WTC11 (cell line): ENCODE results near the gene SMIM5. TPM values are rescaled to one million over a fixed set of nuclear protein-coding genes. Genes with fewer than 3 reads are reported as not detected.

ENCODE experiments used
- ATAC-seq: fragments of 200-7000 bp; cut with Tn5 transposase; 2 replicates; pipeline ENCODE4 v1.10.0; 2021; ENCODE audit warnings: mild to moderate bottlenecking, moderate library complexity
- CTCF ChIA-PET: fragments of 300-600 bp; sonication (Branson Sonifier 250); formaldehyde crosslinking; loops from one replicate; lab custom pipeline; 2021; ENCODE audit warnings: antibody characterized with exemption; lab: Charles Lee
- POLR2A ChIA-PET: fragments of 350-600 bp; sonication (Branson Sonifier 250); formaldehyde crosslinking; loops from one replicate; lab custom pipeline; 2021; ENCODE audit warnings: antibody characterized with exemption; lab: Charles Lee
- DNase-seq: peaks from one replicate; pipeline ENCODE4 v3.0.0; 2021; ENCODE audit warnings: low spot score
- H3K27ac Mint-ChIP-seq: 2 replicates; pipeline ENCODE4 v1.8.0; 2021; ENCODE audit warnings: mixed read lengths
- H3K27me3 Mint-ChIP-seq: 2 replicates; pipeline ENCODE4 v1.8.0; 2021; ENCODE audit warnings: low read depth, mild to moderate bottlenecking, moderate library complexity, mixed read lengths
- H3K36me3 Mint-ChIP-seq: 2 replicates; pipeline ENCODE4 v1.8.0; 2021; ENCODE audit warnings: mixed read lengths
- H3K4me1 Mint-ChIP-seq: 2 replicates; pipeline ENCODE4 v1.8.0; 2022; ENCODE audit warnings: mixed read lengths
- H3K4me3 Mint-ChIP-seq: 2 replicates; pipeline ENCODE4 v1.8.0; 2021; ENCODE audit warnings: mild to moderate bottlenecking, moderate library complexity, mixed read lengths
- H3K9me3 Mint-ChIP-seq: 2 replicates; pipeline ENCODE4 v1.8.0; 2021; ENCODE audit warnings: mixed read lengths
- CBFB ChIP-seq: sonication (generic); formaldehyde crosslinking; IDR thresholded peaks from 2 replicates; pipeline ENCODE4 v1.8.1; 2022; ENCODE audit warnings: mild to moderate bottlenecking, low read depth, missing genetic modification reagents
- CREB1 ChIP-seq: sonication (generic); formaldehyde crosslinking; IDR thresholded peaks from 2 replicates; pipeline ENCODE4 v1.8.0; 2023; ENCODE audit warnings: mild to moderate bottlenecking, missing genetic modification reagents
- ETV6 ChIP-seq: sonication (generic); formaldehyde crosslinking; IDR thresholded peaks from 2 replicates; pipeline ENCODE4 v1.8.1; 2022; ENCODE audit warnings: mild to moderate bottlenecking, missing genetic modification reagents
- FOXJ3 ChIP-seq: sonication (generic); formaldehyde crosslinking; IDR thresholded peaks from 2 replicates; pipeline ENCODE4 v1.9.0; 2021; ENCODE audit warnings: missing genetic modification reagents, mild to moderate bottlenecking, borderline replicate concordance
- GTF2I ChIP-seq: fragments of 250-450 bp; sonication (Bioruptor Pico); conservative IDR thresholded peaks from 2 replicates; pipeline ENCODE4 v1.4.0; 2021; ENCODE audit warnings: mild to moderate bottlenecking
- IRF2 ChIP-seq: sonication (generic); formaldehyde crosslinking; IDR thresholded peaks from 2 replicates; pipeline ENCODE4 v1.8.0; 2022; ENCODE audit warnings: low read depth, missing genetic modification reagents, borderline replicate concordance
- JUN ChIP-seq: sonication (generic); formaldehyde crosslinking; IDR thresholded peaks from 2 replicates; pipeline ENCODE4 v1.8.0; 2023; ENCODE audit warnings: mild to moderate bottlenecking, missing genetic modification reagents
- NFATC4 ChIP-seq: fragments of 250-450 bp; sonication (Bioruptor Pico); IDR thresholded peaks from 2 replicates; pipeline ENCODE4 v1.9.0; 2021; ENCODE audit warnings: mild to moderate bottlenecking
- NFYB ChIP-seq: sonication (generic); formaldehyde crosslinking; conservative IDR thresholded peaks from 2 replicates; pipeline ENCODE4 v1.8.0; 2022; ENCODE audit warnings: low read depth, missing genetic modification reagents
- PRRX2 ChIP-seq: fragments of 250-450 bp; sonication (Bioruptor Pico); IDR thresholded peaks from 2 replicates; pipeline ENCODE4 v1.8.0; 2021; ENCODE audit warnings: mild to moderate bottlenecking
- SOX15 ChIP-seq: fragments of 250-450 bp; sonication (Bioruptor Pico); IDR thresholded peaks from 2 replicates; pipeline ENCODE4 v1.9.0; 2021; ENCODE audit warnings: mild to moderate bottlenecking
- SP1 ChIP-seq: sonication (generic); formaldehyde crosslinking; conservative IDR thresholded peaks from 2 replicates; pipeline ENCODE4 v1.8.1; 2022; ENCODE audit warnings: missing genetic modification reagents
- TCF7 ChIP-seq: sonication (generic); formaldehyde crosslinking; IDR thresholded peaks from 2 replicates; pipeline ENCODE4 v1.8.0; 2022; ENCODE audit warnings: mild to moderate bottlenecking, low read depth, missing genetic modification reagents, moderate library complexity
- ZNF416 ChIP-seq: fragments of 250-450 bp; sonication (Bioruptor Pico); IDR thresholded peaks from 2 replicates; pipeline ENCODE4 v1.9.0; 2021; ENCODE audit warnings: mild to moderate bottlenecking, inconsistent platforms
- total RNA-seq: library from RNA; stranded (reverse); gene quantifications from 3 replicates; pipeline ENCODE4 v1.2.3, GENCODE V29; 2021
- TF ChIP-seq, protein P1 (sequence below): sonication (generic); formaldehyde crosslinking; IDR thresholded peaks from 2 replicates; pipeline ENCODE4 v1.8.0; 2022; ENCODE audit warnings: mild to moderate bottlenecking, missing genetic modification reagents
- TF ChIP-seq, protein P2 (sequence below): sonication (generic); formaldehyde crosslinking; IDR thresholded peaks from 2 replicates; pipeline ENCODE4 v1.8.0; 2023; ENCODE audit warnings: missing genetic modification reagents, mild to moderate bottlenecking, borderline replicate concordance
- TF ChIP-seq, protein P3 (sequence below): sonication (generic); formaldehyde crosslinking; conservative IDR thresholded peaks from 2 replicates; pipeline ENCODE4 v1.8.1; 2022; ENCODE audit warnings: mild to moderate bottlenecking, missing genetic modification reagents
- TF ChIP-seq, protein P4 (sequence below): sonication (generic); formaldehyde crosslinking; IDR thresholded peaks from 2 replicates; pipeline ENCODE4 v1.8.1; 2023; ENCODE audit warnings: mild to moderate bottlenecking, moderate library complexity, missing genetic modification reagents
- TF ChIP-seq, protein P5 (sequence below): sonication (generic); formaldehyde crosslinking; IDR thresholded peaks from 2 replicates; pipeline ENCODE4 v1.8.1; 2023; ENCODE audit warnings: mild to moderate bottlenecking, missing genetic modification reagents, moderate library complexity
- TF ChIP-seq, protein P6 (sequence below): sonication (generic); formaldehyde crosslinking; IDR thresholded peaks from 2 replicates; pipeline ENCODE4 v1.8.1; 2022; ENCODE audit warnings: low read depth, mild to moderate bottlenecking, moderate library complexity, missing genetic modification reagents, borderline replicate concordance
- TF ChIP-seq, protein P7 (sequence below): fragments of 250-450 bp; sonication (Bioruptor Pico); IDR thresholded peaks from 2 replicates; pipeline ENCODE4 v1.9.0; 2021; ENCODE audit warnings: mild to moderate bottlenecking

SMIM5 gene
- total RNA-seq, 1 experiment from 2014 or later: not detected

DNA sequence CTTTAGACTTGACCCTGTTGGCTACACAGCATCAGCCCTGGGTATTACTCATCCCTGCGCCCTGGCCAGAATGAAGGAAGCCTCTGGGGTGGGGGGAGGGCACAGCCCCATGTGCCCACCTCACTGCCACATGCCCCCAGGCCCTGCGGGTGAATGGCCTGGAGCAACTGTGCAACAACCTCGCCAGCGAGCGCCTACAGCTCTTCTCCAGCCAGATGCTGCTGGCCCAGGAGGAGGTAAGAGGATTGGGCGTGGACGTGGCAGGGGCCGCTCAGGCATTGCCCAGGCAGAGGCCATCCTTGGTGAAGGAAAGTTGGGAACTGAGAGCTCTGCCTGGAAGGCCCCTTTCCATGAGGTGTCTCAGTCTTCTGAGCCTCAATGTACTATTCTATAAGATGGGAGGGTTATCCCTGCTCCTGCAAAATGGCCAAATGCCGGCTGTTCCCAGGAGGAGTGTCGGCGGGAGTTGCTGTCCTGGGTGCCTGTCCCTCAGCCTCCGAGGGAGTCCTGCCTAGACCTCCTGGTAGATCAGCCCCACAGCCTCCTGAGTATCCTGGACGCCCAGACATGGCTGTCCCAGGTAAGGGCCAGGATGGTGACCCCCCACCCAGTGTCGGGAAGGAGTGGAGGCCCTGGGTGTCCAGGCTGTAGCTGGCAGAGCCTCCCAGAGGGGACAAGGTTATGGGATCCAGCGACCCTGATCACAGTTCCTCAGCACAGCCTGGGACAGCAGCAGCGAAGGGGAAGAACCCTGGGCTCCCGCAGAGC is 36.7 kb upstream of the SMIM5 start:
- H3K9me3 Mint-ChIP-seq: no peaks in the 10 kb centered on the region
- no peak overlapping the region for H3K27ac Mint-ChIP-seq
- H3K36me3 Mint-ChIP-seq: no peaks in the 10 kb centered on the region
- ChIA-PET POLR2A (no interaction called here), CTCF (interaction anchor here (0.6 to 9.0 kb wide), 9 partner anchors 12 to 290 kb away, joined by 3 to 158 read pairs (median 4); partner anchors contain the start of gene SMIM5)
- TF ChIP-seq, protein P1, sequence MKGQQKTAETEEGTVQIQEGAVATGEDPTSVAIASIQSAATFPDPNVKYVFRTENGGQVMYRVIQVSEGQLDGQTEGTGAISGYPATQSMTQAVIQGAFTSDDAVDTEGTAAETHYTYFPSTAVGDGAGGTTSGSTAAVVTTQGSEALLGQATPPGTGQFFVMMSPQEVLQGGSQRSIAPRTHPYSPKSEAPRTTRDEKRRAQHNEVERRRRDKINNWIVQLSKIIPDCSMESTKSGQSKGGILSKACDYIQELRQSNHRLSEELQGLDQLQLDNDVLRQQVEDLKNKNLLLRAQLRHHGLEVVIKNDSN (CRISPR knock-in tag): no peak
- TF ChIP-seq FOXJ3 (CRISPR knock-in tag): no peak
- no peak for TF ChIP-seq CREB1 (CRISPR knock-in tag)
- TF ChIP-seq, protein P2, sequence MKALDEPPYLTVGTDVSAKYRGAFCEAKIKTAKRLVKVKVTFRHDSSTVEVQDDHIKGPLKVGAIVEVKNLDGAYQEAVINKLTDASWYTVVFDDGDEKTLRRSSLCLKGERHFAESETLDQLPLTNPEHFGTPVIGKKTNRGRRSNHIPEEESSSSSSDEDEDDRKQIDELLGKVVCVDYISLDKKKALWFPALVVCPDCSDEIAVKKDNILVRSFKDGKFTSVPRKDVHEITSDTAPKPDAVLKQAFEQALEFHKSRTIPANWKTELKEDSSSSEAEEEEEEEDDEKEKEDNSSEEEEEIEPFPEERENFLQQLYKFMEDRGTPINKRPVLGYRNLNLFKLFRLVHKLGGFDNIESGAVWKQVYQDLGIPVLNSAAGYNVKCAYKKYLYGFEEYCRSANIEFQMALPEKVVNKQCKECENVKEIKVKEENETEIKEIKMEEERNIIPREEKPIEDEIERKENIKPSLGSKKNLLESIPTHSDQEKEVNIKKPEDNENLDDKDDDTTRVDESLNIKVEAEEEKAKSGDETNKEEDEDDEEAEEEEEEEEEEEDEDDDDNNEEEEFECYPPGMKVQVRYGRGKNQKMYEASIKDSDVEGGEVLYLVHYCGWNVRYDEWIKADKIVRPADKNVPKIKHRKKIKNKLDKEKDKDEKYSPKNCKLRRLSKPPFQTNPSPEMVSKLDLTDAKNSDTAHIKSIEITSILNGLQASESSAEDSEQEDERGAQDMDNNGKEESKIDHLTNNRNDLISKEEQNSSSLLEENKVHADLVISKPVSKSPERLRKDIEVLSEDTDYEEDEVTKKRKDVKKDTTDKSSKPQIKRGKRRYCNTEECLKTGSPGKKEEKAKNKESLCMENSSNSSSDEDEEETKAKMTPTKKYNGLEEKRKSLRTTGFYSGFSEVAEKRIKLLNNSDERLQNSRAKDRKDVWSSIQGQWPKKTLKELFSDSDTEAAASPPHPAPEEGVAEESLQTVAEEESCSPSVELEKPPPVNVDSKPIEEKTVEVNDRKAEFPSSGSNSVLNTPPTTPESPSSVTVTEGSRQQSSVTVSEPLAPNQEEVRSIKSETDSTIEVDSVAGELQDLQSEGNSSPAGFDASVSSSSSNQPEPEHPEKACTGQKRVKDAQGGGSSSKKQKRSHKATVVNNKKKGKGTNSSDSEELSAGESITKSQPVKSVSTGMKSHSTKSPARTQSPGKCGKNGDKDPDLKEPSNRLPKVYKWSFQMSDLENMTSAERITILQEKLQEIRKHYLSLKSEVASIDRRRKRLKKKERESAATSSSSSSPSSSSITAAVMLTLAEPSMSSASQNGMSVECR (CRISPR knock-in tag): no peak
- TF ChIP-seq TCF7 (CRISPR knock-in tag): no peak
- TF ChIP-seq JUN (CRISPR knock-in tag): no peak
- TF ChIP-seq, protein P3, sequence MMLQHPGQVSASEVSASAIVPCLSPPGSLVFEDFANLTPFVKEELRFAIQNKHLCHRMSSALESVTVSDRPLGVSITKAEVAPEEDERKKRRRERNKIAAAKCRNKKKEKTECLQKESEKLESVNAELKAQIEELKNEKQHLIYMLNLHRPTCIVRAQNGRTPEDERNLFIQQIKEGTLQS (CRISPR knock-in tag): no peak
- TF ChIP-seq PRRX2 (CRISPR knock-in tag): no peak
- TF ChIP-seq SOX15 (CRISPR knock-in tag): no peak
- TF ChIP-seq CBFB (CRISPR knock-in tag): no peak
- TF ChIP-seq, protein P4, sequence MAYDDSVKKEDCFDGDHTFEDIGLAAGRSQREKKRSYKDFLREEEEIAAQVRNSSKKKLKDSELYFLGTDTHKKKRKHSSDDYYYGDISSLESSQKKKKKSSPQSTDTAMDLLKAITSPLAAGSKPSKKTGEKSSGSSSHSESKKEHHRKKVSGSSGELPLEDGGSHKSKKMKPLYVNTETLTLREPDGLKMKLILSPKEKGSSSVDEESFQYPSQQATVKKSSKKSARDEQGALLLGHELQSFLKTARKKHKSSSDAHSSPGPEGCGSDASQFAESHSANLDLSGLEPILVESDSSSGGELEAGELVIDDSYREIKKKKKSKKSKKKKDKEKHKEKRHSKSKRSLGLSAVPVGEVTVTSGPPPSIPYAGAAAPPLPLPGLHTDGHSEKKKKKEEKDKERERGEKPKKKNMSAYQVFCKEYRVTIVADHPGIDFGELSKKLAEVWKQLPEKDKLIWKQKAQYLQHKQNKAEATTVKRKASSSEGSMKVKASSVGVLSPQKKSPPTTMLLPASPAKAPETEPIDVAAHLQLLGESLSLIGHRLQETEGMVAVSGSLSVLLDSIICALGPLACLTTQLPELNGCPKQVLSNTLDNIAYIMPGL (CRISPR knock-in tag): no peak
- TF ChIP-seq, protein P5, sequence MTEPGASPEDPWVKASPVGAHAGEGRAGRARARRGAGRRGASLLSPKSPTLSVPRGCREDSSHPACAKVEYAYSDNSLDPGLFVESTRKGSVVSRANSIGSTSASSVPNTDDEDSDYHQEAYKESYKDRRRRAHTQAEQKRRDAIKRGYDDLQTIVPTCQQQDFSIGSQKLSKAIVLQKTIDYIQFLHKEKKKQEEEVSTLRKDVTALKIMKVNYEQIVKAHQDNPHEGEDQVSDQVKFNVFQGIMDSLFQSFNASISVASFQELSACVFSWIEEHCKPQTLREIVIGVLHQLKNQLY: no peak
- TF ChIP-seq NFATC4: no peak
- DNase-seq (no peak), ATAC-seq (no peak)
- H3K4me3 Mint-ChIP-seq: no peak overlapping the region
- no peaks in the 10 kb centered on the region for H3K27me3 Mint-ChIP-seq
- H3K4me1 Mint-ChIP-seq: no peaks in the 10 kb centered on the region

DNA sequence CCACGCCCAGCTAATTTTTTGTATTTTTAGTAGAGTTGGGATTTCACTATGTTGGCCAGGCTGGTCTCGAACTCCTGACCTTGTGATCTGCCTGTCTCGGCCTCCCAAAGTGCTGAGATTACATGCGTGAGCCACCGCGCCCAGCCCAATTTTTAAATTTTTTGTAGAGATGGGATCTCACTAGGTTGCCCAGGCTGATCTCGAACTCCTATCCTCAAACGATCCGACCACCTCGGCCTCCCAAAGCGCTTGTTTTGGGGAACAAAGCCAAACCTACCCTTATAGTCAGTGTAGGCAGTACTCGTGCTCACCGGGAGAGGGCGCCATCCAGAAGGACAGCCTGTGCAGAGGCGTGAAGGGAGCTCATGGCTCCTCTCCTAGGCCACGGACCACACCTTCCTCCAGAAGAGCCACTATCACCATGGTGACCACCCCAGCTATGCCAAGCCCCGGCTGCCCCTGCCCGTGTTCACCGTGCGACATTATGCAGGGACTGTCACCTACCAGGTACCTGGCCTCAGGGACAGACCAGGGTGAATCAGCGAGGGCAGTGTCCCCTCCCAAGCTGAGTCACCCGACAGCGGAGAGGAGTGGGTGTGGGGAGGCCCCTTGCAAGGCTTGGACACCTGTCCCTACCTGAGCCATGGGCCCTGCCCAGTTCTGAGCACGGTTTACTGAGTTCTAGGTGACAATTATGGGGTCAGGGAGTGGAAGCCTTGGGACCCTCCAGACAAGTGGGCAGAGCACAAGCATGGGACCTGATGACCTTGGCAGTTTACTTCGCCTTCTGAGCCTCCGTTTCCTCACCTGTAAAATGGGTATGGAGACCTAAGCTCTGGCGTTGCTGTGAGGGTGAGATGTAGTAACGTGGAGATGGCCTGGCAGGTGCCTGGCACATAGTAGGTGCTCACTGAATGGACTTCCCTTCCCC is 31.9 kb upstream of the SMIM5 start:
- H3K27me3 Mint-ChIP-seq: no peaks in the 10 kb centered on the region
- TF ChIP-seq, protein P6, sequence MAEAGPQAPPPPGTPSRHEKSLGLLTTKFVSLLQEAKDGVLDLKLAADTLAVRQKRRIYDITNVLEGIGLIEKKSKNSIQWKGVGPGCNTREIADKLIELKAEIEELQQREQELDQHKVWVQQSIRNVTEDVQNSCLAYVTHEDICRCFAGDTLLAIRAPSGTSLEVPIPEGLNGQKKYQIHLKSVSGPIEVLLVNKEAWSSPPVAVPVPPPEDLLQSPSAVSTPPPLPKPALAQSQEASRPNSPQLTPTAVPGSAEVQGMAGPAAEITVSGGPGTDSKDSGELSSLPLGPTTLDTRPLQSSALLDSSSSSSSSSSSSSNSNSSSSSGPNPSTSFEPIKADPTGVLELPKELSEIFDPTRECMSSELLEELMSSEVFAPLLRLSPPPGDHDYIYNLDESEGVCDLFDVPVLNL: no peak
- TF ChIP-seq SP1 (CRISPR knock-in tag) (no peak), NFATC4 (no peak), IRF2 (no peak), GTF2I (peak; percentile 93), ZNF416 (CRISPR knock-in tag) (no peak), NFYB (no peak), ETV6 (0 out of 2 replicates have a peak, but pooled peaks have one; percentile 20)
- TF ChIP-seq, protein P7, sequence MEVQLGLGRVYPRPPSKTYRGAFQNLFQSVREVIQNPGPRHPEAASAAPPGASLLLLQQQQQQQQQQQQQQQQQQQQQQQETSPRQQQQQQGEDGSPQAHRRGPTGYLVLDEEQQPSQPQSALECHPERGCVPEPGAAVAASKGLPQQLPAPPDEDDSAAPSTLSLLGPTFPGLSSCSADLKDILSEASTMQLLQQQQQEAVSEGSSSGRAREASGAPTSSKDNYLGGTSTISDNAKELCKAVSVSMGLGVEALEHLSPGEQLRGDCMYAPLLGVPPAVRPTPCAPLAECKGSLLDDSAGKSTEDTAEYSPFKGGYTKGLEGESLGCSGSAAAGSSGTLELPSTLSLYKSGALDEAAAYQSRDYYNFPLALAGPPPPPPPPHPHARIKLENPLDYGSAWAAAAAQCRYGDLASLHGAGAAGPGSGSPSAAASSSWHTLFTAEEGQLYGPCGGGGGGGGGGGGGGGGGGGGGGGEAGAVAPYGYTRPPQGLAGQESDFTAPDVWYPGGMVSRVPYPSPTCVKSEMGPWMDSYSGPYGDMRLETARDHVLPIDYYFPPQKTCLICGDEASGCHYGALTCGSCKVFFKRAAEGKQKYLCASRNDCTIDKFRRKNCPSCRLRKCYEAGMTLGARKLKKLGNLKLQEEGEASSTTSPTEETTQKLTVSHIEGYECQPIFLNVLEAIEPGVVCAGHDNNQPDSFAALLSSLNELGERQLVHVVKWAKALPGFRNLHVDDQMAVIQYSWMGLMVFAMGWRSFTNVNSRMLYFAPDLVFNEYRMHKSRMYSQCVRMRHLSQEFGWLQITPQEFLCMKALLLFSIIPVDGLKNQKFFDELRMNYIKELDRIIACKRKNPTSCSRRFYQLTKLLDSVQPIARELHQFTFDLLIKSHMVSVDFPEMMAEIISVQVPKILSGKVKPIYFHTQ (CRISPR knock-in tag): no peak

More for the DNA sequence above, 31.9 kb upstream of the SMIM5 start:
- ATAC-seq (peak; percentile 96), DNase-seq (peak; percentile 94)
- no peaks in the 10 kb centered on the region for H3K36me3 Mint-ChIP-seq
- H3K9me3 Mint-ChIP-seq: no peaks in the 10 kb centered on the region
- POLR2A ChIA-PET: interaction anchor here (0.8 to 1.4 kb wide), 2 partner anchors 8 to 36 kb away, joined by 3 read pairs; no protein-coding TSS in a partner anchor
- H3K4me3 Mint-ChIP-seq: no peak overlapping the region
- H3K4me1 Mint-ChIP-seq: no peaks in the 10 kb centered on the region
- CTCF ChIA-PET: interaction anchor here (0.5 to 9.0 kb wide), 91 partner anchors 8 to 380 kb away, joined by 3 to 158 read pairs (median 5); partner anchors contain the start of genes GALK1, GRB2, ITGB4 and LLGL2
- H3K27ac Mint-ChIP-seq: no peak overlapping the region
